ENCODE measurements around the gene LYRM4. TPM values are rescaled to one million over a fixed set of nuclear protein-coding genes. Genes with fewer than 3 reads are reported as not detected.
A peak's percentile ranks its signal among the peaks of the same experiment; 100 is the strongest.

The LYRM4 gene
- polyA plus RNA-seq, 2 donors, result 10.3 to 12.8 TPM

DNA sequence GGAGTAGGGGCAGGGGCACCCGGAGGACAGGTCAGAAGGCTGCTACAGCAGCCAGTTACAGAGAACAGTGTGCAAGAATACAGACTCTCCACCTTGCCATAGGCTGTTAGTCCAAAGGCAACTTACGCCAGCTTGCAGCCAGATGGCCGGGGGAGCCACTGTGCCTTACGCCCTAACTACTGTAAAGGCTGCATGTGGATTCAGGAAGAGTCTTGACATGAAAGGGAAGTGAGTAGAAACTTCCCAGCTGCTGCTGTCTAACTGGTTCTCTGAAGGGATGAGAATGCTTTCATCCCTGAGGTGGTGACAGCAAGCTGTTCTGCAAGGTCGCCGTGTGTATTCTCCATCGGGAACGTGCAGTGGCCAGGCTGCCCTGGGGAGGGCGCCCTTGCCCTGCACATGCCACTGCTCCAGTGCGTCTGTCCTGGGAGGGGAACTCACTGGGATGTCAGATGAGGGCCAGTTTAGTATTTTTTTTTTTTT lies 46.1 kb downstream of the LYRM4 start:
- Histone ChIP-seq H3K27me3 (ENCODE audit: control insufficient read depth in 1 of 2, insufficient read depth in 2 of 2, low read length in 2 of 2) (no peaks in the 10 kb centered on the region), H3K36me3 (ENCODE audit: control insufficient read depth in 2 of 2, insufficient read depth in 2 of 2, low read length in 1 of 2) (peaks cover 0 to 3% of the 10 kb centered on the region in 2 donors), H3K4me1 (ENCODE audit: control insufficient read depth in 2 of 2, insufficient read depth in 2 of 2, low read length in 1 of 2) (peaks cover 0 to 2% of the 10 kb centered on the region in 2 donors), H3K27ac (ENCODE audit: low read depth in 2 of 2, low read length in 1 of 2) (no peak overlapping the region), H3K9me3 (ENCODE audit: control insufficient read depth in 2 of 2, insufficient read depth in 1 of 2, low read depth in 1 of 2, low read length in 1 of 2) (no peaks in the 10 kb centered on the region), H3K4me3 (ENCODE audit: low read depth in 1 of 2, low read length in 2 of 2) (no peak overlapping the region)
- 76 to 80% methylated on average over 10 of the region's 10 CpGs for WGBS, 2 donors

GRCh38 chr6:5213836-5214235 lies 46.9 kb downstream of the LYRM4 start:
- 82 to 85% methylated on average over 8 of the region's 8 CpGs for WGBS, 2 donors
- Histone ChIP-seq H3K4me1 (ENCODE audit: control insufficient read depth in 2 of 2, insufficient read depth in 2 of 2, low read length in 1 of 2) (peaks cover 0 to 2% of the 10 kb centered on the region in 2 donors), H3K4me3 (ENCODE audit: low read depth in 1 of 2, low read length in 2 of 2) (no peak overlapping the region), H3K36me3 (ENCODE audit: control insufficient read depth in 2 of 2, insufficient read depth in 2 of 2, low read length in 1 of 2) (peaks cover 0 to 3% of the 10 kb centered on the region in 2 donors), H3K27me3 (ENCODE audit: control insufficient read depth in 1 of 2, insufficient read depth in 2 of 2, low read length in 2 of 2) (no peaks in the 10 kb centered on the region), H3K27ac (ENCODE audit: low read depth in 2 of 2, low read length in 1 of 2) (no peak overlapping the region), H3K9me3 (ENCODE audit: control insufficient read depth in 2 of 2, insufficient read depth in 1 of 2, low read depth in 1 of 2, low read length in 1 of 2) (no peaks in the 10 kb centered on the region)

- 96 to 97% methylated on average over 1 of the region's 1 CpG for WGBS, 2 donors
- Histone ChIP-seq H3K27me3 (ENCODE audit: control insufficient read depth in 1 of 2, insufficient read depth in 2 of 2, low read length in 2 of 2) (no peaks in the 10 kb centered on the region), H3K9me3 (ENCODE audit: control insufficient read depth in 2 of 2, insufficient read depth in 1 of 2, low read depth in 1 of 2, low read length in 1 of 2) (no peaks in the 10 kb centered on the region), H3K4me3 (ENCODE audit: low read depth in 1 of 2, low read length in 2 of 2) (no peak overlapping the region), H3K4me1 (ENCODE audit: control insufficient read depth in 2 of 2, insufficient read depth in 2 of 2, low read length in 1 of 2) (peaks cover 0 to 2% of the 10 kb centered on the region in 2 donors), H3K27ac (ENCODE audit: low read depth in 2 of 2, low read length in 1 of 2) (no peak overlapping the region), H3K36me3 (ENCODE audit: control insufficient read depth in 2 of 2, insufficient read depth in 2 of 2, low read length in 1 of 2) (peaks cover 0 to 3% of the 10 kb centered on the region in 2 donors)
Measured at GRCh38 chr6:5211492-5211891, 49.3 kb downstream of the LYRM4 start.

- 64 to 74% methylated on average over 5 of the region's 5 CpGs for WGBS, 2 donors
- peaks cover 0 to 10% of the 10 kb centered on the region in 2 donors for H3K4me1 ChIP-seq (ENCODE audit: control insufficient read depth in 2 of 2, insufficient read depth in 2 of 2, low read length in 1 of 2)
- H3K4me3 ChIP-seq (ENCODE audit: low read depth in 1 of 2, low read length in 2 of 2), result no peak overlapping the region
- H3K9me3 ChIP-seq (ENCODE audit: control insufficient read depth in 2 of 2, insufficient read depth in 1 of 2, low read depth in 1 of 2, low read length in 1 of 2), result no peaks in the 10 kb centered on the region
- H3K27me3 ChIP-seq (ENCODE audit: control insufficient read depth in 1 of 2, insufficient read depth in 2 of 2, low read length in 2 of 2), result no peaks in the 10 kb centered on the region
- no peak overlapping the region for H3K27ac ChIP-seq (ENCODE audit: low read depth in 2 of 2, low read length in 1 of 2)
- H3K36me3 ChIP-seq (ENCODE audit: control insufficient read depth in 2 of 2, insufficient read depth in 2 of 2, low read length in 1 of 2), result no peaks in the 10 kb centered on the region
Measured at GRCh38 chr6:5208471-5208971, 52.2 kb downstream of the LYRM4 start.

- no peak overlapping the region for H3K27ac ChIP-seq (ENCODE audit: low read depth in 2 of 2, low read length in 1 of 2)
- 72 to 87% methylated on average over 2 of the region's 2 CpGs for WGBS, 2 donors
- H3K27me3 ChIP-seq (ENCODE audit: control insufficient read depth in 1 of 2, insufficient read depth in 2 of 2, low read length in 2 of 2), result no peaks in the 10 kb centered on the region
- H3K4me1 ChIP-seq (ENCODE audit: control insufficient read depth in 2 of 2, insufficient read depth in 2 of 2, low read length in 1 of 2), result peaks cover 0 to 10% of the 10 kb centered on the region in 2 donors
- H3K36me3 ChIP-seq (ENCODE audit: control insufficient read depth in 2 of 2, insufficient read depth in 2 of 2, low read length in 1 of 2), result no peaks in the 10 kb centered on the region
- H3K9me3 ChIP-seq (ENCODE audit: control insufficient read depth in 2 of 2, insufficient read depth in 1 of 2, low read depth in 1 of 2, low read length in 1 of 2), result no peaks in the 10 kb centered on the region
- no peak overlapping the region for H3K4me3 ChIP-seq (ENCODE audit: low read depth in 1 of 2, low read length in 2 of 2)
Measured at GRCh38 chr6:5208057-5208456, 52.7 kb downstream of the LYRM4 start.

DNA sequence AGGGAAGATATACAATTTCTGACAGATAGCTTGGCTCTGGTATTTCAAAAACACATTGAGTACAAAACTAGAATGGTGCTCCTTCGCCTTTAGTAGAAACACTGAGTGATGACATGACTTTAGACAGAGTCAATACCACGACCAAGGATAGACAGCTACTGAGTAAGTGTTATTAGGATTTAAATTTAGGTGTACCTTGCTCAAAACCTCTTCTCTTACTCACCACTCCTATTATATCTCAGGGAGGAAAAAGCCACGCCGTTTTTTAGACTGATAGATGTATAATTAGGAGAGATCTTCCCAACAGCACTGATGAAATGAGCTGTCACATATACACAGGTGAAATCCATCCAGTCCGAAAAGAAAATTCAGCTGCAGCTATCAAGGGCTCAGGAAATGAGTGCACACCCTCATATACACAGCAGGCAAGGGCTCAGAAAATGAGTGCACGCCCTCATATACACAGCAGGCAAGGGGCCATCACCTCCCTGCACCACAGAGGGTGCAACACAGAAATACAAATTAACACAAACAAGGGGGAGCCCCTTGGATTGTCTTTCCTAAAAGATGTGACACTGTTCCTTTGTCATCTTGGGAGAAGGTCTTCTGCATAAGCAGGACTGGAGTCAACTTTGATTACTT lies 53.7 kb downstream of the LYRM4 start:
- 84 to 89% methylated on average over 6 of the region's 6 CpGs for WGBS, 2 donors
- no peak overlapping the region for H3K27ac ChIP-seq (ENCODE audit: low read depth in 2 of 2, low read length in 1 of 2)
- no peaks in the 10 kb centered on the region for H3K9me3 ChIP-seq (ENCODE audit: control insufficient read depth in 2 of 2, insufficient read depth in 1 of 2, low read depth in 1 of 2, low read length in 1 of 2)
- no peaks in the 10 kb centered on the region for H3K27me3 ChIP-seq (ENCODE audit: control insufficient read depth in 1 of 2, insufficient read depth in 2 of 2, low read length in 2 of 2)
- no peaks in the 10 kb centered on the region for H3K36me3 ChIP-seq (ENCODE audit: control insufficient read depth in 2 of 2, insufficient read depth in 2 of 2, low read length in 1 of 2)
- peaks cover 0 to 10% of the 10 kb centered on the region in 2 donors for H3K4me1 ChIP-seq (ENCODE audit: control insufficient read depth in 2 of 2, insufficient read depth in 2 of 2, low read length in 1 of 2)
- no peak overlapping the region for H3K4me3 ChIP-seq (ENCODE audit: low read depth in 1 of 2, low read length in 2 of 2)

- 48 to 49% methylated on average over 7 of the region's 7 CpGs for WGBS, 2 donors
Measured at GRCh38 chr6:5205877-5206850, 54.6 kb downstream of the LYRM4 start.

GRCh38 chr6:5205035-5205507 lies 55.7 kb downstream of the LYRM4 start:
- Histone ChIP-seq H3K27me3 (ENCODE audit: control insufficient read depth in 1 of 2, insufficient read depth in 2 of 2, low read length in 2 of 2) (no peaks in the 10 kb centered on the region), H3K27ac (ENCODE audit: low read depth in 2 of 2, low read length in 1 of 2) (peak overlapping the region; percentile 30 to 45), H3K9me3 (ENCODE audit: control insufficient read depth in 2 of 2, insufficient read depth in 1 of 2, low read depth in 1 of 2, low read length in 1 of 2) (no peaks in the 10 kb centered on the region), H3K36me3 (ENCODE audit: control insufficient read depth in 2 of 2, insufficient read depth in 2 of 2, low read length in 1 of 2) (no peaks in the 10 kb centered on the region), H3K4me1 (ENCODE audit: control insufficient read depth in 2 of 2, insufficient read depth in 2 of 2, low read length in 1 of 2) (peaks cover 0 to 10% of the 10 kb centered on the region in 2 donors), H3K4me3 (ENCODE audit: low read depth in 1 of 2, low read length in 2 of 2) (no peak overlapping the region)
- 60 to 64% methylated on average over 6 of the region's 6 CpGs for WGBS, 2 donors

More at GRCh38 chr6:5205877-5206850, 54.6 kb downstream of the LYRM4 start:
- Histone ChIP-seq H3K4me3 (ENCODE audit: low read depth in 1 of 2, low read length in 2 of 2) (no peak overlapping the region), H3K9me3 (ENCODE audit: control insufficient read depth in 2 of 2, insufficient read depth in 1 of 2, low read depth in 1 of 2, low read length in 1 of 2) (no peaks in the 10 kb centered on the region), H3K27ac (ENCODE audit: low read depth in 2 of 2, low read length in 1 of 2) (peak overlapping the region; percentile 52 to 72), H3K27me3 (ENCODE audit: control insufficient read depth in 1 of 2, insufficient read depth in 2 of 2, low read length in 2 of 2) (no peaks in the 10 kb centered on the region), H3K4me1 (ENCODE audit: control insufficient read depth in 2 of 2, insufficient read depth in 2 of 2, low read length in 1 of 2) (peaks cover 0 to 10% of the 10 kb centered on the region in 2 donors), H3K36me3 (ENCODE audit: control insufficient read depth in 2 of 2, insufficient read depth in 2 of 2, low read length in 1 of 2) (no peaks in the 10 kb centered on the region)

DNA sequence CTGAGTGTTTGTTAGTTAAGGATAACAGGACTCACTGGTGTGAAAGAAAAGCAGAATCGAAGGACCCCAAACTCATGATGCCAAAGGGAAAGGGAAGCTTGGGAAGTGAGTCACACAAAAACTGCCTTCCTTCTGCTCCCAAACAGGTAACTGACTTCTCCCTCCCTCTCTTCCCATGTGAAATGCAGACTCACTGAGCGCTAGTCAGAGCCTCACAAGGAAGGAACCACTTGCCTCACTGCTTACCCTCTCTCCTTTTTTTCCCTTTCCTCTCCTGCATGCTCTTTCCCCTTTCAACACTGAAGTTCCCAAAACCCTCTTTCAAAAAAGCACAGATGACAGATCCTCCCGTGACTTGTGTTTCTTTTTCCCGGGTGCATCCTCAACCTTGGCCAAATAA lies 56.4 kb downstream of the LYRM4 start:
- Histone ChIP-seq H3K4me1 (ENCODE audit: control insufficient read depth in 2 of 2, insufficient read depth in 2 of 2, low read length in 1 of 2) (peaks cover 0 to 10% of the 10 kb centered on the region in 2 donors), H3K27ac (ENCODE audit: low read depth in 2 of 2, low read length in 1 of 2) (peak overlapping the region; percentile 45 to 55), H3K9me3 (ENCODE audit: control insufficient read depth in 2 of 2, insufficient read depth in 1 of 2, low read depth in 1 of 2, low read length in 1 of 2) (no peaks in the 10 kb centered on the region), H3K27me3 (ENCODE audit: control insufficient read depth in 1 of 2, insufficient read depth in 2 of 2, low read length in 2 of 2) (no peaks in the 10 kb centered on the region), H3K4me3 (ENCODE audit: low read depth in 1 of 2, low read length in 2 of 2) (no peak overlapping the region), H3K36me3 (ENCODE audit: control insufficient read depth in 2 of 2, insufficient read depth in 2 of 2, low read length in 1 of 2) (no peaks in the 10 kb centered on the region)
- 63 to 76% methylated on average over 4 of the region's 4 CpGs for WGBS, 2 donors

Data from esophagus (tissue), 2 donors.